Mucosa of descending colon (tissue), 3 donors: ENCODE data around the gene TMSB15A. TPM values are rescaled to one million over a fixed set of nuclear protein-coding genes. Genes with fewer than 3 reads are reported as not detected.
"Not testable (repeated sequence)": the region's sequence is repeated elsewhere in the genome, so short reads cannot be mapped to it uniquely, and the experiment has no call there.

Source experiments
- ATAC-seq: fragments of 200-7000 bp; cut with Tn5 transposase; one replicate; pipeline ENCODE4 v1.9.1; 2020; ENCODE audit warnings: mild to moderate bottlenecking, moderate library complexity
- DNase-seq, 3 donors: peaks; one replicate each; pipeline ENCODE4 v3.0.0-alpha.2; 2020
- H3K36me3 ChIP-seq: fragments of 200-600 bp; one replicate; pipeline ENCODE4 v1.8.0; 2021; ENCODE audit warnings: low read depth, mild to moderate bottlenecking
- H3K4me1 ChIP-seq: fragments of 200-600 bp; one replicate; pipeline ENCODE4 v1.8.0; 2021; ENCODE audit warnings: low read depth, mild to moderate bottlenecking
- H3K4me3 ChIP-seq: fragments of 200-600 bp; one replicate; pipeline ENCODE4 v1.8.0; 2021; ENCODE audit warnings: mild to moderate bottlenecking
- H3K9me3 ChIP-seq: fragments of 200-600 bp; one replicate; pipeline ENCODE4 v1.8.0; 2021; ENCODE audit warnings: mild to moderate bottlenecking
- CTCF ChIP-seq: fragments of 200-600 bp; IDR thresholded peaks from one replicate; pipeline ENCODE4 v1.8.0; 2022; ENCODE audit warnings: antibody characterized with exemption, mild to moderate bottlenecking
- intact Hi-C, 2 donors: fragments of 100-400 bp; cut with DNase I in 1 of 2; cut with micrococcal nuclease in 1 of 2; formaldehyde crosslinking; loops; one replicate each; pipeline versions ENCODE4 v1.11.0 to v1.11.1; 2022; cut with DNase I, micrococcal nuclease
- total RNA-seq, 3 donors: library from RNA; stranded (reverse); fragmentation: NEBNext Ultra II Directional in 2 of 3; extraction: Animal tissue kit (Norgen Biotek cat#: 25700) in 2 of 3; gene quantifications; one replicate each; pipeline versions ENCODE4 v1.2.1 to v1.2.4, GENCODE V29; 2021 to 2023
- donor health status: DM: no; HTN: no; CAD: no; lungs with moderate emphysema.
- donor health status: DM: no; HTN: no; CAD: no.
- donor health status: DM: no; HTN: yes; CAD: no.

The TMSB15A gene
- total RNA-seq, 3 donors from 2014 or later, result 0.47 TPM; not detected in 2

GRCh38 chrX:102535958-102536357 lies 19.4 kb upstream of the TMSB15A start:
- no peak for TF ChIP-seq CTCF
- Histone ChIP-seq H3K4me3 (no peak overlapping the region), H3K36me3 (no peaks in the 10 kb centered on the region), H3K4me1 (no peaks in the 10 kb centered on the region), H3K9me3 (no peaks in the 10 kb centered on the region)
- no peak for ATAC-seq
- no peak for DNase-seq
- intact Hi-C loops, result no loop called here

- ATAC-seq (no peak), DNase-seq (peak in 1 of 3 donors; percentile 10)
- intact Hi-C loops, result no loop called here
- no peak for TF ChIP-seq CTCF
- H3K4me1 ChIP-seq, result no peaks in the 10 kb centered on the region
- H3K36me3 ChIP-seq, result no peaks in the 10 kb centered on the region
- no peaks in the 10 kb centered on the region for H3K9me3 ChIP-seq
- H3K4me3 ChIP-seq, result no peak overlapping the region
Observed at GRCh38 chrX:102517326-102517725, 787 bp upstream of the TMSB15A start.

GRCh38 chrX:102514536-102514935 lies 2.0 kb downstream of the TMSB15A start:
- intact Hi-C loops, result no loop called here
- ATAC-seq (no peak), DNase-seq (no peak)
- Histone ChIP-seq H3K4me1 (no peaks in the 10 kb centered on the region), H3K9me3 (no peaks in the 10 kb centered on the region), H3K36me3 (no peaks in the 10 kb centered on the region), H3K4me3 (no peak overlapping the region)
- no peak for TF ChIP-seq CTCF

- Histone ChIP-seq H3K4me3 (no peak overlapping the region), H3K9me3 (no peaks in the 10 kb centered on the region), H3K4me1 (no peaks in the 10 kb centered on the region), H3K36me3 (no peaks in the 10 kb centered on the region)
- no peak for ATAC-seq
- TF ChIP-seq CTCF, result no peak
- intact Hi-C loops, result no loop called here
- DNase-seq, result no peak
Observed at GRCh38 chrX:102498732-102499131, 17.8 kb downstream of the TMSB15A start.

GRCh38 chrX:102491766-102492165 lies 24.8 kb downstream of the TMSB15A start:
- DNase-seq (no peak), ATAC-seq (no peak)
- Histone ChIP-seq H3K4me1 (no peaks in the 10 kb centered on the region), H3K4me3 (no peak overlapping the region), H3K36me3 (no peaks in the 10 kb centered on the region), H3K9me3 (no peaks in the 10 kb centered on the region)
- TF ChIP-seq CTCF, result no peak
- intact Hi-C loops, result no loop called here

GRCh38 chrX:102478765-102479164 lies 37.8 kb downstream of the TMSB15A start:
- DNase-seq, H3K4me1 ChIP-seq, H3K9me3 ChIP-seq, H3K36me3 ChIP-seq, H3K4me3 ChIP-seq, ATAC-seq, intact Hi-C loops: not testable (repeated sequence)

- ATAC-seq, H3K4me3 ChIP-seq, DNase-seq, intact Hi-C loops, H3K9me3 ChIP-seq, H3K36me3 ChIP-seq, H3K4me1 ChIP-seq: not testable (repeated sequence)
Observed at GRCh38 chrX:102471762-102472220, 44.7 kb downstream of the TMSB15A start, which contains the start of gene TCP11X2. Gene TCP11X2 (minus strand): TSS chrX:102471812.

GRCh38 chrX:102470215-102470614 lies 46.3 kb downstream of the TMSB15A start:
- intact Hi-C loops, ATAC-seq, DNase-seq: not testable (repeated sequence)

More at GRCh38 chrX:102470215-102470614, 46.3 kb downstream of the TMSB15A start:
- not testable (repeated sequence) for H3K4me1 ChIP-seq, H3K4me3 ChIP-seq, H3K9me3 ChIP-seq, H3K36me3 ChIP-seq
